OCI-LY1 (cell line): ENCODE results near the gene SMCP.

ENCODE experiments used
- H2AFZ ChIP-seq: fragments of 200-600 bp; sonication (generic), shearing (Covaris generic); 2 replicates; pipeline ENCODE4 v1.6.0; 2014; ENCODE audit warnings: antibody characterized with exemption, mild to moderate bottlenecking, low read length
- H3F3A ChIP-seq: fragments of 200-600 bp; sonication (generic), shearing (Covaris generic); 2 replicates; pipeline ENCODE4 v1.6.0; 2014; ENCODE audit warnings: mild to moderate bottlenecking, antibody characterized with exemption, low read length, moderate library complexity; ENCODE audit not compliant: insufficient read depth
- H3K27ac ChIP-seq: fragments of 200-600 bp; sonication (generic); 2 replicates; pipeline ENCODE4 v1.5.1; 2014; ENCODE audit warnings: low read length, mixed run types, mild to moderate bottlenecking, low read depth; ENCODE audit not compliant: poor library complexity, severe bottlenecking
- H3K27me3 ChIP-seq: fragments of 200-600 bp; sonication (generic); 2 replicates; pipeline ENCODE4 v1.6.0; 2014; ENCODE audit warnings: antibody characterized with exemption, mild to moderate bottlenecking, low read length, moderate library complexity; ENCODE audit not compliant: insufficient read depth
- H3K36me3 ChIP-seq: fragments of 200-600 bp; sonication (generic); 2 replicates; pipeline ENCODE4 v1.6.1; 2014; ENCODE audit warnings: mild to moderate bottlenecking, antibody characterized with exemption, low read length, moderate library complexity, mixed read lengths; ENCODE audit not compliant: insufficient read depth
- H3K4me1 ChIP-seq: fragments of 200-600 bp; sonication (generic); 2 replicates; pipeline ENCODE4 v1.5.1; 2014; ENCODE audit warnings: mild to moderate bottlenecking, low read length, moderate library complexity; ENCODE audit not compliant: insufficient read depth, severe bottlenecking
- H3K4me2 ChIP-seq: fragments of 200-600 bp; sonication (generic), shearing (Covaris generic); 2 replicates; pipeline ENCODE4 v1.6.1; 2014; ENCODE audit warnings: low read length
- H3K4me3 ChIP-seq: fragments of 200-600 bp; sonication (generic); 2 replicates; pipeline ENCODE4 v1.5.1; 2014; ENCODE audit warnings: low read length, low read depth, mild to moderate bottlenecking, mixed read lengths; ENCODE audit not compliant: poor library complexity, severe bottlenecking
- H3K79me2 ChIP-seq: fragments of 200-600 bp; shearing (Covaris generic); 2 replicates; pipeline ENCODE4 v1.6.1; 2016; ENCODE audit warnings: mixed run types, low read length, mixed read lengths; ENCODE audit not compliant: insufficient read depth
- H3K9ac ChIP-seq: fragments of 200-600 bp; sonication (generic), shearing (Covaris generic); 2 replicates; pipeline ENCODE4 v1.6.1; 2014; ENCODE audit warnings: mild to moderate bottlenecking, low read length, mixed read lengths
- H3K9me2 ChIP-seq: fragments of 200-600 bp; sonication (generic), shearing (Covaris generic); 2 replicates; pipeline ENCODE4 v1.6.1; 2014; ENCODE audit warnings: low read depth, mild to moderate bottlenecking, low read length, mixed read lengths
- H3K9me3 ChIP-seq: fragments of 200-600 bp; shearing (Covaris generic); 2 replicates; pipeline ENCODE4 v1.6.1; 2014; ENCODE audit warnings: low read length, mixed read lengths
- H4K20me1 ChIP-seq: fragments of 200-600 bp; sonication (generic), shearing (Covaris generic); 2 replicates; pipeline ENCODE4 v1.6.0; 2016; ENCODE audit warnings: mild to moderate bottlenecking, low read length; ENCODE audit not compliant: insufficient read depth
- CTCF ChIP-seq: fragments of 200-600 bp; sonication (generic), shearing (Covaris generic); IDR thresholded peaks from 2 replicates; pipeline ENCODE4 v1.5.1; 2017; ENCODE audit warnings: mild to moderate bottlenecking, antibody characterized with exemption, low read length, moderate library complexity, mixed read lengths
- EZH2 ChIP-seq: fragments of 200-600 bp; sonication (generic), shearing (Covaris generic); IDR thresholded peaks from 2 replicates; pipeline ENCODE4 v1.8.0; 2017; ENCODE audit warnings: borderline replicate concordance, mixed run types, mild to moderate bottlenecking, antibody characterized with exemption, low read length, moderate library complexity, mixed read lengths

SMCP gene

DNA sequence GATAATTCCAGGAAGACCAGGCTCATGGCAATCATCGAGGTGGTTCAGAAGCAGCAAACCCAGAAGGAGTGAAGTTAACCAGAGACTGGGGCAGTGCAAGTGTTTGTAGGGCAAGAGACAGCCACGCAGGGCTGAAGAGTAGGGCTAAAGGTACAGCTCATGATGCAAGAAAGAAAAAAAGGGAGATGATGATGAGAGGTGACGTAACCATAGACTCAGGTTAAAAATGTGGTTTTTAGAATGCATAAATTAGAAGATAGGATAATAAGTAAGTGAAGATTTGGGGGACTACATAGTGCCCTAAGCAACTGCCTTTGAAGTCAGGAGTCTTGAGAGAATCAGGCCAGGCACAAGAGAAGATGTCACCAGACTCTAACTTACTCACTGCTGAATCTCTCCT is 18.0 kb upstream of the SMCP start:
- H4K20me1 ChIP-seq: no peaks in the 10 kb centered on the region
- H3K4me3 ChIP-seq: no peak overlapping the region
- H3K9me3 ChIP-seq: no peaks in the 10 kb centered on the region
- H3K79me2 ChIP-seq: no peaks in the 10 kb centered on the region
- H3F3A ChIP-seq: no peaks in the 10 kb centered on the region
- no peak overlapping the region for H3K4me2 ChIP-seq
- H2AFZ ChIP-seq: no peak overlapping the region
- H3K4me1 ChIP-seq: no peaks in the 10 kb centered on the region
- H3K27me3 ChIP-seq: no peaks in the 10 kb centered on the region
- no peak for TF ChIP-seq CTCF
- no peaks in the 10 kb centered on the region for H3K9me2 ChIP-seq
- H3K27ac ChIP-seq: no peak overlapping the region
- no peak overlapping the region for H3K9ac ChIP-seq
- no peaks in the 10 kb centered on the region for H3K36me3 ChIP-seq

- no peaks in the 10 kb centered on the region for H3K9me3 ChIP-seq
- H3K36me3 ChIP-seq: no peaks in the 10 kb centered on the region
- H3F3A ChIP-seq: no peaks in the 10 kb centered on the region
- H3K4me2 ChIP-seq: no peak overlapping the region
- H3K4me3 ChIP-seq: no peak overlapping the region
- no peaks in the 10 kb centered on the region for H3K27me3 ChIP-seq
- no peak overlapping the region for H3K27ac ChIP-seq
- H3K9me2 ChIP-seq: no peaks in the 10 kb centered on the region
- H4K20me1 ChIP-seq: no peaks in the 10 kb centered on the region
- TF ChIP-seq EZH2 (no peak), CTCF (no peak)
- no peak overlapping the region for H2AFZ ChIP-seq
- H3K79me2 ChIP-seq: no peaks in the 10 kb centered on the region
- H3K9ac ChIP-seq: no peak overlapping the region
- H3K4me1 ChIP-seq: no peaks in the 10 kb centered on the region
Observed at GRCh38 chr1:152861374-152861773, 16.7 kb upstream of the SMCP start.

DNA sequence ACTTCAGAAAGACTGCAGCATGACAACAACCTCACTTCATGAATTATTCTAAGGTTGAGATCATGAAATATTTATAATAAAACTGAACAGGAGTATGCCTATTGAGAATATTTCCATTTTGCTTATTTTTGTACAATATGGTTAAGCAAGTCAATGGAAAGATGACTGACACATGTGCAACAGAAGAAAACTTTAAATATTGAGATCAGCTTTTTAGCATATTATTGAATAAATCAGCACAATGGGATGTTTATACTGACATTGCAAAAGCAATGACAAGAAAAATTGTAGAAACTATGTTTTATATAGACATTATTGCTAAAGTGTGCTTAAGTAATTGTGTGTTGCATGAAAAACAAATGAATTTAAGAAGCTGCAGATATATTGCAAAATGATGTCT is 13.7 kb upstream of the SMCP start:
- no peak overlapping the region for H3K4me2 ChIP-seq
- TF ChIP-seq CTCF: no peak
- H3K79me2 ChIP-seq: no peaks in the 10 kb centered on the region
- H3K9ac ChIP-seq: no peak overlapping the region
- H3K4me3 ChIP-seq: no peak overlapping the region
- H2AFZ ChIP-seq: no peak overlapping the region
- H3K9me3 ChIP-seq: no peaks in the 10 kb centered on the region
- H3K9me2 ChIP-seq: no peaks in the 10 kb centered on the region
- no peaks in the 10 kb centered on the region for H3K4me1 ChIP-seq
- no peaks in the 10 kb centered on the region for H3F3A ChIP-seq
- H4K20me1 ChIP-seq: no peaks in the 10 kb centered on the region
- H3K36me3 ChIP-seq: no peaks in the 10 kb centered on the region
- no peaks in the 10 kb centered on the region for H3K27me3 ChIP-seq
- H3K27ac ChIP-seq: no peak overlapping the region
